Uterus (tissue), 4 donors: ENCODE measurements around the gene COA8. TPM values are rescaled to one million over a fixed set of nuclear protein-coding genes. Genes with fewer than 3 reads are reported as not detected.

Source experiments
- DNase-seq, 2 donors: peaks; one replicate each; pipeline ENCODE4 v3.0.0-alpha.2; 2019 to 2020
- H3K27ac ChIP-seq, 2 donors: fragments of 200-600 bp; sonication (generic); 1 replicate in 1 of 2; 2 replicates in 1 of 2; pipeline ENCODE4 v1.5.1; 2016 to 2018
- H3K27me3 ChIP-seq, 2 donors: fragments of 200-600 bp; sonication (generic); one replicate each; pipeline ENCODE4 v1.5.1; 2018 to 2019; ENCODE audit warnings: control low read depth in 1 of 2
- H3K36me3 ChIP-seq, 2 donors: fragments of 200-600 bp; sonication (generic); one replicate each; pipeline ENCODE4 v1.5.1; 2019; ENCODE audit warnings: control low read depth in 1 of 2
- H3K4me1 ChIP-seq, 2 donors: fragments of 200-600 bp; sonication (generic); one replicate each; pipeline ENCODE4 v1.5.1; 2018 to 2019; ENCODE audit warnings: control low read depth in 1 of 2
- H3K4me3 ChIP-seq, 2 donors: fragments of 200-600 bp; sonication (generic); 1 replicate in 1 of 2; 2 replicates in 1 of 2; pipeline ENCODE4 v1.5.1; 2018 to 2019; ENCODE audit warnings: mild to moderate bottlenecking in 1 of 2
- H3K9me3 ChIP-seq, 2 donors: fragments of 200-600 bp; sonication (generic); one replicate each; pipeline ENCODE4 v1.5.1; 2019; ENCODE audit warnings: control low read depth in 1 of 2
- POLR2A ChIP-seq, 2 donors: fragments of 450-650 bp; IDR thresholded peaks; one replicate each; pipeline ENCODE4 v1.6.1; 2016; ENCODE audit warnings: antibody characterized with exemption in 2 of 2, mild to moderate bottlenecking in 1 of 2, moderate library complexity in 1 of 2
- intact Hi-C: fragments of 100-400 bp; cut with DNase I; formaldehyde crosslinking; loops from one replicate; pipeline ENCODE4 v1.15.1; 2023; ENCODE audit warnings: low total_unique reads
- total RNA-seq, 4 donors: library from RNA; depleted of rRNA in 3 of 4; stranded (reverse); fragments of >200 nt in 3 of 4; gene quantifications; one replicate each; pipeline versions ENCODE4 v1.1.0 to v1.2.4, GENCODE V29; 2014 to 2023
- TF ChIP-seq, protein P1 (sequence below), 4 experiments: fragments of 200-600 bp in 2 of 4; fragments of 450-650 bp in 2 of 4; sonication (generic) in 2 of 4; IDR thresholded peaks; one replicate each; pipeline ENCODE4 v1.5.1; 2016 to 2019; ENCODE audit warnings: antibody characterized with exemption in 4 of 4, mild to moderate bottlenecking in 2 of 4, moderate library complexity in 1 of 4
- donor health status: DM: yes; HTN: yes; CAD: no.

COA8 gene
- total RNA-seq, 4 donors from 2014 or later = 26.9 to 51.5 (median 31.6) TPM; not detected in 1

GRCh38 chr14:103550451-103551337, 12.1 kb upstream of the COA8 start:
- DNase-seq = peak; percentile 36 to 51
- intact Hi-C loops = no loop called here
- Histone ChIP-seq H3K4me3 (no peak overlapping the region), H3K4me1 (peaks cover 6 to 11% of the 10 kb centered on the region in 2 donors), H3K27ac (peak overlapping the region; percentile 71 to 86), H3K9me3 (no peaks in the 10 kb centered on the region), H3K36me3 (no peaks in the 10 kb centered on the region), H3K27me3 (no peaks in the 10 kb centered on the region)
- TF ChIP-seq, protein P1, sequence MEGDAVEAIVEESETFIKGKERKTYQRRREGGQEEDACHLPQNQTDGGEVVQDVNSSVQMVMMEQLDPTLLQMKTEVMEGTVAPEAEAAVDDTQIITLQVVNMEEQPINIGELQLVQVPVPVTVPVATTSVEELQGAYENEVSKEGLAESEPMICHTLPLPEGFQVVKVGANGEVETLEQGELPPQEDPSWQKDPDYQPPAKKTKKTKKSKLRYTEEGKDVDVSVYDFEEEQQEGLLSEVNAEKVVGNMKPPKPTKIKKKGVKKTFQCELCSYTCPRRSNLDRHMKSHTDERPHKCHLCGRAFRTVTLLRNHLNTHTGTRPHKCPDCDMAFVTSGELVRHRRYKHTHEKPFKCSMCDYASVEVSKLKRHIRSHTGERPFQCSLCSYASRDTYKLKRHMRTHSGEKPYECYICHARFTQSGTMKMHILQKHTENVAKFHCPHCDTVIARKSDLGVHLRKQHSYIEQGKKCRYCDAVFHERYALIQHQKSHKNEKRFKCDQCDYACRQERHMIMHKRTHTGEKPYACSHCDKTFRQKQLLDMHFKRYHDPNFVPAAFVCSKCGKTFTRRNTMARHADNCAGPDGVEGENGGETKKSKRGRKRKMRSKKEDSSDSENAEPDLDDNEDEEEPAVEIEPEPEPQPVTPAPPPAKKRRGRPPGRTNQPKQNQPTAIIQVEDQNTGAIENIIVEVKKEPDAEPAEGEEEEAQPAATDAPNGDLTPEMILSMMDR (IDR thresholded peaks at IDR 0.05) = no peak
- TF ChIP-seq POLR2A (IDR thresholded peaks at IDR 0.05) = no peak

DNA sequence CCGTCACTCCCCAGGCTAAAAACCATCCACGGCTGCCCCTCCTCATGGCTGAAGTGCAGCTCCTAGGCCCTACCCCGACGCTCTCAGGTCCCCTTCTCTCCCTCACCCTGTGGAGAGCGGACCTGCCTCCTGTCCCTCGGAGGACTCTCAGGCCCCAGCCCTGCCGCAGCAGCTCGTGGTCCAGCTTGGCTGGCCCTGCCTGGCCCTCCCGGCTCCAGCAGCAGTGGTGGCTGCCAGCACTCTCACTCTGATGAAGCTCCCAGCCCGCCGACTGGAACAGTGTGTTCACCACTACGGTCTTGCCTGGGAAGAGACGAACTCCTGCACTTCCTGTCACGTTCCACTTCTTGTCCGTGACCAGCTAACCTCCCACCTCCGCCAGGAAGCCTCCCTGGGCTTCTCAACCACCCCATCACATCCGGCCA, 11.4 kb upstream of the COA8 start:
- Histone ChIP-seq H3K27ac (peak overlapping the region; percentile 71 to 86), H3K4me1 (peaks cover 6 to 11% of the 10 kb centered on the region in 2 donors), H3K36me3 (no peaks in the 10 kb centered on the region), H3K4me3 (peak overlapping the region in 1 of 2 donors; percentile 4), H3K27me3 (no peaks in the 10 kb centered on the region), H3K9me3 (no peaks in the 10 kb centered on the region)
- intact Hi-C loops = no loop called here
- DNase-seq = peak; percentile 73 to 83
- peak in 1 of 2 donors; percentile 23 for TF ChIP-seq POLR2A (IDR thresholded peaks at IDR 0.05)
- TF ChIP-seq, protein P1 (IDR thresholded peaks at IDR 0.05) = no peak

GRCh38 chr14:103552011-103552845, 10.5 kb upstream of the COA8 start:
- no peak for TF ChIP-seq POLR2A (IDR thresholded peaks at IDR 0.05)
- TF ChIP-seq, protein P1 (IDR thresholded peaks at IDR 0.05) = no peak
- intact Hi-C loops = no loop called here
- Histone ChIP-seq H3K36me3 (no peaks in the 10 kb centered on the region), H3K27ac (peak overlapping the region; percentile 71 to 86), H3K27me3 (no peaks in the 10 kb centered on the region), H3K4me3 (peak overlapping the region in 1 of 2 donors; percentile 4), H3K9me3 (no peaks in the 10 kb centered on the region), H3K4me1 (peaks cover 6 to 14% of the 10 kb centered on the region in 2 donors)
- peak; percentile 42 to 66 for DNase-seq

DNA sequence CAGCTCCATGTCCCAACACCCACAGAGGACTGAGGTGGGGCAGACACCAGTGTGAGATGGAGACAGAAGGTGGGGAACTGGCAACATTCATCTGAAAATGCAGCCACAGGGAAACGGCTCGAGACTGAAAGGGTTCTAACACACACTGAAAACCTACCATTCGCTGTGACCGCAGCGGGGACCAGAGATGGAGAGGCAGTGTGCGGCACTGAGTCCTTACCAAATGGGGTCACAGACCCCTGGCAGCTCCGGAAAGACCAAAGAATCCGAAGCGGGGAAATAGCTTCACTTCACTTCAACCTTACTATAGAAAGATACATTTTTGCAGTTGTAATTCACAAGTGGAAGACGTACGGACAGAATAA, 9.9 kb upstream of the COA8 start:
- no peak for DNase-seq
- no peak overlapping the region for H3K4me3 ChIP-seq
- intact Hi-C loops = no loop called here
- H3K4me1 ChIP-seq = peaks cover 6 to 20% of the 10 kb centered on the region in 2 donors
- no peaks in the 10 kb centered on the region for H3K9me3 ChIP-seq
- no peaks in the 10 kb centered on the region for H3K27me3 ChIP-seq
- H3K36me3 ChIP-seq = no peaks in the 10 kb centered on the region
- TF ChIP-seq, protein P1 (IDR thresholded peaks at IDR 0.05) = no peak
- TF ChIP-seq POLR2A (IDR thresholded peaks at IDR 0.05) = no peak
- peak overlapping the region; percentile 71 to 86 for H3K27ac ChIP-seq
